ENCODE results near the gene POLR1F. TPM values are rescaled to one million over a fixed set of nuclear protein-coding genes. Genes with fewer than 3 reads are reported as not detected.

The POLR1F gene, protein sequence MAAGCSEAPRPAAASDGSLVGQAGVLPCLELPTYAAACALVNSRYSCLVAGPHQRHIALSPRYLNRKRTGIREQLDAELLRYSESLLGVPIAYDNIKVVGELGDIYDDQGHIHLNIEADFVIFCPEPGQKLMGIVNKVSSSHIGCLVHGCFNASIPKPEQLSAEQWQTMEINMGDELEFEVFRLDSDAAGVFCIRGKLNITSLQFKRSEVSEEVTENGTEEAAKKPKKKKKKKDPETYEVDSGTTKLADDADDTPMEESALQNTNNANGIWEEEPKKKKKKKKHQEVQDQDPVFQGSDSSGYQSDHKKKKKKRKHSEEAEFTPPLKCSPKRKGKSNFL
- total RNA-seq: 10 to 100 TPM in 1 of 3 donors, 1 to 10 TPM in 2; 5.8 to 13.3 (median 7.7) TPM
- long read RNA-seq, donor 1, transcript TWISTNB-201 (4 exons, 3,942 nt): major isoform, 28 of 29 reads
- long read RNA-seq, donor 1, partial matches to known transcripts: 0 of 29 reads
- long read RNA-seq, donor 1, other reads (novel, unspliced or antisense): 0 of 29 reads
- long read RNA-seq, donor 2, transcript TWISTNB-201 (4 exons, 3,942 nt): major isoform, 15 of 18 reads
- long read RNA-seq, donor 2, partial matches to known transcripts: 0 of 18 reads
- long read RNA-seq, donor 2, other reads (novel, unspliced or antisense): 0 of 18 reads

DNA sequence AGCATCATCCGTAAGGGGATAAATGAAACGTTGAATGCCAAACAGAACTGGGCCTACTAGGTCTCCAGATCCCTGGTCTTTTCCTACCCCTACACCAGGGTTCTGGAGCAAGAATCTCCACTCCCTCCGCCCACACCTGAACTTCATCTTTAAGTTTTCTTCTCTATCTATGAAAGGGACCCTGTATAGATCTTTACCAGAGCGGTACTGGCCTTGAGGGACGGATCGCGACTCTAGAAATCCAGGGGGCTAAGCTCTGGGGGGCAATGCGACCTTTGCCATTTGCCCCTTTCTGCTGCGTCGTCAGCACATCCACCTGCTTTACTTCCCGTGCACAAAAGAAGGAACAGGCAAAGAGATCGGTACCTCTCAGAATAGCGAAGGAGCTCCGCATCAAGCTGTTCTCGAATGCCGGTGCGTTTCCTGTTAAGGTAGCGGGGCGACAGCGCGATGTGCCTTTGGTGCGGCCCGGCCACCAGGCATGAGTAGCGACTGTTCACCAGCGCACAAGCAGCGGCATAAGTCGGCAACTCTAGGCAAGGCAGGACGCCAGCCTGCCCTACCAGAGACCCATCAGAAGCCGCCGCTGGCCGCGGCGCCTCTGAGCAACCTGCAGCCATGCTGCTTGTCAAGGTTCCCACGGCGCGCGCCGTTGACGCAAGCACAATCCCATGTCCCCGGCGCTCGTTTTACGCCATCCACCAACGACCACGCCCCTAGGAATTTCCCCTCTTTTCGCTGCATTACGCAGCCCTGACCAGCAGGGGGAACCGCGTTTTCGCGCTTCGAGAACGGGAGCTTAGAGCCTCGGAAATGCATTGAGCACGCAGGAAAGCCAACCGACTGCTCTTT is at the start of gene POLR1F:
POLR1F (minus strand) TSS at position 641 of the 852 bp plus-strand sequence; CDS start at position 620, 21 bp downstream.
- no peaks in the 10 kb centered on the region for H3K9me3 ChIP-seq
- DNase-seq (peak; percentile 95 to 98 (median 96)), ATAC-seq (peak; percentile 100)
- TF ChIP-seq, protein P1, sequence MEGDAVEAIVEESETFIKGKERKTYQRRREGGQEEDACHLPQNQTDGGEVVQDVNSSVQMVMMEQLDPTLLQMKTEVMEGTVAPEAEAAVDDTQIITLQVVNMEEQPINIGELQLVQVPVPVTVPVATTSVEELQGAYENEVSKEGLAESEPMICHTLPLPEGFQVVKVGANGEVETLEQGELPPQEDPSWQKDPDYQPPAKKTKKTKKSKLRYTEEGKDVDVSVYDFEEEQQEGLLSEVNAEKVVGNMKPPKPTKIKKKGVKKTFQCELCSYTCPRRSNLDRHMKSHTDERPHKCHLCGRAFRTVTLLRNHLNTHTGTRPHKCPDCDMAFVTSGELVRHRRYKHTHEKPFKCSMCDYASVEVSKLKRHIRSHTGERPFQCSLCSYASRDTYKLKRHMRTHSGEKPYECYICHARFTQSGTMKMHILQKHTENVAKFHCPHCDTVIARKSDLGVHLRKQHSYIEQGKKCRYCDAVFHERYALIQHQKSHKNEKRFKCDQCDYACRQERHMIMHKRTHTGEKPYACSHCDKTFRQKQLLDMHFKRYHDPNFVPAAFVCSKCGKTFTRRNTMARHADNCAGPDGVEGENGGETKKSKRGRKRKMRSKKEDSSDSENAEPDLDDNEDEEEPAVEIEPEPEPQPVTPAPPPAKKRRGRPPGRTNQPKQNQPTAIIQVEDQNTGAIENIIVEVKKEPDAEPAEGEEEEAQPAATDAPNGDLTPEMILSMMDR (IDR thresholded peaks at IDR 0.05): peak; percentile 83
- no peaks in the 10 kb centered on the region for H3K36me3 ChIP-seq (ENCODE audit: low read depth)
- peak within 1 kb of the TSS; percentile 73 for H3K4me3 ChIP-seq
- intact Hi-C loops (cut with DNase I, micrococcal nuclease): no loop called here
- peaks cover 10% of the 10 kb centered on the region for H3K4me1 ChIP-seq (ENCODE audit: low read depth)

- peak in 1 of 3 donors; percentile 9 for DNase-seq
- TF ChIP-seq, protein P1 (IDR thresholded peaks at IDR 0.05): peak; percentile 48
- intact Hi-C loops (cut with DNase I, micrococcal nuclease): no loop called here
These were observed 45.8 kb upstream of the POLR1F start for GRCh38 chr7:19754521-19755116.

GRCh38 chr7:19752020-19752419 is 43.2 kb upstream of the POLR1F start:
- no peak for ATAC-seq
- Histone ChIP-seq H3K36me3 (ENCODE audit: low read depth) (no peaks in the 10 kb centered on the region), H3K4me3 (no peak overlapping the region), H3K4me1 (ENCODE audit: low read depth) (no peaks in the 10 kb centered on the region), H3K9me3 (no peaks in the 10 kb centered on the region)
- no peak for DNase-seq
- TF ChIP-seq, protein P1 (IDR thresholded peaks at IDR 0.05): no peak
- intact Hi-C loops (cut with DNase I, micrococcal nuclease): no loop called here

More at GRCh38 chr7:19754521-19755116, 45.8 kb upstream of the POLR1F start:
- H3K9me3 ChIP-seq: no peaks in the 10 kb centered on the region
- H3K36me3 ChIP-seq (ENCODE audit: low read depth): no peaks in the 10 kb centered on the region
- ATAC-seq: no peak
- no peak overlapping the region for H3K4me3 ChIP-seq
- H3K4me1 ChIP-seq (ENCODE audit: low read depth): no peaks in the 10 kb centered on the region

GRCh38 chr7:19749658-19750057 is 40.8 kb upstream of the POLR1F start:
- no peaks in the 10 kb centered on the region for H3K4me1 ChIP-seq (ENCODE audit: low read depth)
- H3K9me3 ChIP-seq: no peaks in the 10 kb centered on the region
- no peak overlapping the region for H3K4me3 ChIP-seq
- TF ChIP-seq, protein P1 (IDR thresholded peaks at IDR 0.05): no peak
- H3K36me3 ChIP-seq (ENCODE audit: low read depth): no peaks in the 10 kb centered on the region
- DNase-seq: no peak
- no peak for ATAC-seq
- intact Hi-C loops (cut with DNase I, micrococcal nuclease): loop anchor here (5.0 to 10.0 kb wide), 2 partner anchors 845 to 848 kb away; no protein-coding TSS in a partner anchor

Data from mucosa of descending colon (tissue), 3 donors.